Skeletal muscle cell (primary cell): ENCODE data around the gene GFI1B.
"Not testable (repeated sequence)": the region's sequence is repeated elsewhere in the genome, so short reads cannot be mapped to it uniquely, and the experiment has no call there.

Source experiments
- DNase-seq: peaks from one replicate; pipeline ENCODE4 v3.0.0-alpha.2; 2010; ENCODE audit warnings: low read depth
- H3K4me3 ChIP-seq: 2 replicates; pipeline ENCODE4 v1.5.1; 2011; ENCODE audit warnings: low read depth, mild to moderate bottlenecking, control low read depth, low read length, moderate library complexity

The GFI1B gene

GRCh38 chr9:133040892-133041479, 62.5 kb downstream of the GFI1B start:
- not testable (repeated sequence) for DNase-seq, H3K4me3 ChIP-seq
